Hematopoietic multipotent progenitor cell treated with erythropoietin and hydrocortisone succinate and interleukin-3 and kit ligand, for 4 days (in vitro differentiated cells): ENCODE results near the gene ABCC5.
"Not testable (repeated sequence)": the region's sequence is repeated elsewhere in the genome, so short reads cannot be mapped to it uniquely, and the experiment has no call there.

Experiments
- DNase-seq: peaks from one replicate; pipeline ENCODE4 v3.0.0-alpha.2; 2015

ABCC5 gene

GRCh38 chr3:184015381-184016019, 2.2 kb downstream of the ABCC5 start:
- DNase-seq: no peak

GRCh38 chr3:184011937-184012889, 5.5 kb downstream of the ABCC5 start:
- no peak for DNase-seq

- no peak for DNase-seq
Measured at GRCh38 chr3:184011230-184011876, 6.3 kb downstream of the ABCC5 start.

GRCh38 chr3:184008161-184008560, 9.5 kb downstream of the ABCC5 start:
- DNase-seq: no peak

- not testable (repeated sequence) for DNase-seq
Measured at GRCh38 chr3:184007143-184007813, 10.4 kb downstream of the ABCC5 start.

- peak; percentile 81 for DNase-seq
Measured at GRCh38 chr3:184005941-184006507, 11.7 kb downstream of the ABCC5 start.

- DNase-seq: no peak
Measured at GRCh38 chr3:184004476-184004875, 13.2 kb downstream of the ABCC5 start.

GRCh38 chr3:184003187-184003967, 14.3 kb downstream of the ABCC5 start:
- DNase-seq: no peak

- no peak for DNase-seq
Measured at GRCh38 chr3:184002469-184002868, 15.2 kb downstream of the ABCC5 start.

- DNase-seq: no peak
Measured at GRCh38 chr3:184001761-184002160, 15.9 kb downstream of the ABCC5 start.

- no peak for DNase-seq
Measured at GRCh38 chr3:183991403-183991802, 26.3 kb downstream of the ABCC5 start.

- DNase-seq: peak; percentile 87
Measured at GRCh38 chr3:183988216-183988790, 29.4 kb downstream of the ABCC5 start.

GRCh38 chr3:183987000-183987600, 30.6 kb downstream of the ABCC5 start:
- DNase-seq: no peak

- no peak for DNase-seq
Measured at GRCh38 chr3:183984749-183985729, 32.6 kb downstream of the ABCC5 start.

- DNase-seq: no peak
Measured at GRCh38 chr3:183984127-183984740, 33.5 kb downstream of the ABCC5 start.

GRCh38 chr3:183981990-183982644, 35.6 kb downstream of the ABCC5 start:
- no peak for DNase-seq

- no peak for DNase-seq
Measured at GRCh38 chr3:183980403-183980802, 37.3 kb downstream of the ABCC5 start.

GRCh38 chr3:183975981-183976662, 41.6 kb downstream of the ABCC5 start:
- DNase-seq: peak; percentile 66
